H9 (cell line): Measurements from ENCODE around the gene PRR20G. TPM values are rescaled to one million over a fixed set of nuclear protein-coding genes. Genes with fewer than 3 reads are reported as not detected.

Experiments used
- DNase-seq: peaks from one replicate; pipeline ENCODE4 v3.0.0-alpha.2; 2017
- H2AFZ ChIP-seq: one replicate; pipeline ENCODE4 v1.6.1; 2013; ENCODE audit warnings: mild to moderate bottlenecking, low read length, control low read depth, moderate library complexity
- H2AK5ac ChIP-seq: 2 replicates; pipeline ENCODE4 v1.6.1; 2013; ENCODE audit warnings: low read length, control low read depth, mixed read lengths; ENCODE audit not compliant: insufficient read length
- H2BK120ac ChIP-seq: one replicate; pipeline ENCODE4 v1.6.1; 2013; ENCODE audit warnings: low read depth, mild to moderate bottlenecking, low read length, control low read depth, inconsistent platforms; ENCODE audit not compliant: poor library complexity, severe bottlenecking
- H2BK12ac ChIP-seq: 2 replicates; pipeline ENCODE4 v1.6.1; 2013; ENCODE audit warnings: low read length, control low read depth, mixed read lengths, low read depth; ENCODE audit not compliant: insufficient read length
- H2BK15ac ChIP-seq: 2 replicates; pipeline ENCODE4 v1.6.1; 2013; ENCODE audit warnings: low read depth, low read length, control low read depth
- H2BK20ac ChIP-seq: one replicate; pipeline ENCODE4 v1.6.1; 2013; ENCODE audit warnings: low read depth, mild to moderate bottlenecking, low read length, control low read depth, inconsistent platforms; ENCODE audit not compliant: poor library complexity, severe bottlenecking
- H2BK5ac ChIP-seq: 2 replicates; pipeline ENCODE4 v1.6.1; 2013; ENCODE audit warnings: low read length, control low read depth, mixed read lengths; ENCODE audit not compliant: insufficient read length
- H3K14ac ChIP-seq: 2 replicates; pipeline ENCODE4 v1.6.1; 2013; ENCODE audit warnings: low read length, control low read depth; ENCODE audit not compliant: insufficient read depth
- H3K18ac ChIP-seq: 2 replicates; pipeline ENCODE4 v1.6.1; 2013; ENCODE audit warnings: low read depth, mild to moderate bottlenecking, mixed read lengths, low read length, control low read depth; ENCODE audit not compliant: insufficient read length
- H3K23ac ChIP-seq: 2 replicates; pipeline ENCODE4 v1.6.1; 2013; ENCODE audit warnings: low read length, control low read depth, mixed read lengths, low read depth; ENCODE audit not compliant: insufficient read length
- H3K23me2 ChIP-seq: 2 replicates; pipeline ENCODE4 v1.6.1; 2013; ENCODE audit warnings: low read depth, mild to moderate bottlenecking, mixed read lengths, low read length, control low read depth; ENCODE audit not compliant: insufficient read length, poor library complexity, severe bottlenecking
- H3K27ac ChIP-seq: 2 replicates; pipeline ENCODE4 v1.5.1; 2013; ENCODE audit warnings: low read length, control low read depth, mixed read lengths, low read depth; ENCODE audit not compliant: insufficient read length
- H3K27me3 ChIP-seq: 2 replicates; pipeline ENCODE4 v1.6.1; 2013; ENCODE audit warnings: low read length, control low read depth, inconsistent platforms; ENCODE audit not compliant: insufficient read depth
- H3K4ac ChIP-seq: 2 replicates; pipeline ENCODE4 v1.6.1; 2013; ENCODE audit warnings: low read depth, mild to moderate bottlenecking, control low read depth, inconsistent platforms, low read length, moderate library complexity
- H3K4me1 ChIP-seq: 2 replicates; pipeline ENCODE4 v1.6.1; 2013; ENCODE audit warnings: low read length, control low read depth, inconsistent platforms; ENCODE audit not compliant: insufficient read depth
- H3K4me2 ChIP-seq: 2 replicates; pipeline ENCODE4 v1.6.1; 2013; ENCODE audit warnings: low read length, control low read depth, mixed read lengths; ENCODE audit not compliant: insufficient read length, insufficient read depth
- H3K56ac ChIP-seq: 2 replicates; pipeline ENCODE4 v1.6.1; 2013; ENCODE audit warnings: low read depth, mild to moderate bottlenecking, mixed read lengths, low read length, control low read depth; ENCODE audit not compliant: insufficient read length
- H3K79me1 ChIP-seq: 2 replicates; pipeline ENCODE4 v1.6.1; 2013; ENCODE audit warnings: low read depth, mild to moderate bottlenecking, moderate library complexity, low read length, control low read depth, inconsistent platforms; ENCODE audit not compliant: insufficient read depth, poor library complexity, severe bottlenecking
- H3K79me2 ChIP-seq: 2 replicates; pipeline ENCODE4 v1.6.1; 2013; ENCODE audit warnings: low read length, control low read depth, inconsistent platforms; ENCODE audit not compliant: insufficient read depth
- H3K9ac ChIP-seq: 2 replicates; pipeline ENCODE4 v1.6.1; 2013; ENCODE audit warnings: low read length, control low read depth, mixed read lengths; ENCODE audit not compliant: insufficient read length; ENCODE audit errors: extremely low read depth
- H3K9me3 ChIP-seq: one replicate; pipeline ENCODE4 v1.6.1; 2013; ENCODE audit warnings: low read depth, low read length, inconsistent platforms; ENCODE audit not compliant: control insufficient read depth
- H3T11ph ChIP-seq: one replicate; pipeline ENCODE4 v1.6.1; 2013; ENCODE audit warnings: mild to moderate bottlenecking, low read length, control low read depth, inconsistent platforms
- H4K20me1 ChIP-seq: one replicate; pipeline ENCODE4 v1.6.1; 2013; ENCODE audit not compliant: control insufficient read depth, insufficient read length, insufficient read depth
- H4K5ac ChIP-seq: 2 replicates; pipeline ENCODE4 v1.6.1; 2013; ENCODE audit warnings: low read depth, mild to moderate bottlenecking, mixed read lengths, low read length, control low read depth; ENCODE audit not compliant: insufficient read length
- H4K8ac ChIP-seq: replicated peaks from 2 replicates; pipeline ENCODE4 v1.6.1; 2013; ENCODE audit warnings: low read length, control low read depth, mixed read lengths, low read depth; ENCODE audit not compliant: insufficient read length
- H4K91ac ChIP-seq: 2 replicates; pipeline ENCODE4 v1.6.1; 2013; ENCODE audit warnings: low read depth, mild to moderate bottlenecking, moderate library complexity, mixed read lengths, low read length, control low read depth; ENCODE audit not compliant: insufficient read length
- H3K27ac Mint-ChIP-seq, 3 experiments: 2 replicates in 2 of 3; 3 replicates in 1 of 3; pipeline ENCODE4 v1.8.0; 2020 to 2021; ENCODE audit warnings: mixed read lengths in 3 of 3, mild to moderate bottlenecking in 1 of 3, moderate library complexity in 1 of 3
- H3K27me3 Mint-ChIP-seq: 2 replicates; pipeline ENCODE4 v1.8.0; 2021; ENCODE audit warnings: low read depth, mild to moderate bottlenecking, moderate library complexity, mixed read lengths
- H3K36me3 Mint-ChIP-seq, 3 experiments: 2 replicates in 2 of 3; 3 replicates in 1 of 3; pipeline ENCODE4 v1.8.0; 2020 to 2021; ENCODE audit warnings: low read depth in 3 of 3, mixed read lengths in 3 of 3; ENCODE audit not compliant: insufficient read depth in 1 of 3
- H3K4me1 Mint-ChIP-seq, 2 experiments: 2 replicates each; pipeline ENCODE4 v1.8.0; 2020; ENCODE audit warnings: mixed read lengths in 2 of 2
- H3K4me3 Mint-ChIP-seq, 2 experiments: 2 replicates in 1 of 2; 3 replicates in 1 of 2; pipeline ENCODE4 v1.8.0; 2020 to 2021; ENCODE audit warnings: mild to moderate bottlenecking in 2 of 2, mixed read lengths in 2 of 2, moderate library complexity in 1 of 2
- H3K9me3 Mint-ChIP-seq, 2 experiments: 2 replicates in 1 of 2; 3 replicates in 1 of 2; pipeline ENCODE4 v1.8.0; 2020; ENCODE audit warnings: mild to moderate bottlenecking in 2 of 2, mixed read lengths in 2 of 2, moderate library complexity in 1 of 2
- WGBS: extraction: QIAGEN DNeasy Blood & Tissue Kit; methylation state at CpG from one replicate; pipeline ENCODE4 v1.1.7; 2013; ENCODE audit warnings: missing lambda C conversion rate, low lambda C conversion rate, mixed read lengths; ENCODE audit not compliant: insufficient read length; ENCODE audit errors: extremely low coverage; 5-methylcytosine and 5-hydroxymethylcytosine counted together
- total RNA-seq: library from RNA; stranded (reverse); gene quantifications from 2 replicates; pipeline ENCODE4 v1.2.1, GENCODE V29; 2021
- TF ChIP-seq, protein P1 (sequence below): fragments of 200-600 bp; sonication (generic); conservative IDR thresholded peaks from 3 replicates; pipeline ENCODE4 v1.8.0; 2021; ENCODE audit warnings: antibody characterized with exemption, mild to moderate bottlenecking

PRR20G gene
- total RNA-seq, 1 experiment from 2014 or later, result 0.35 TPM

- no peak overlapping the region for H4K8ac ChIP-seq
- no peak for DNase-seq
- no peak overlapping the region for H4K91ac ChIP-seq
- H3K9me3 ChIP-seq, result no peaks in the 10 kb centered on the region
- H3K18ac ChIP-seq, result no peak overlapping the region
- no peak overlapping the region for H3K4me3 Mint-ChIP-seq
- no peaks in the 10 kb centered on the region for H3K23me2 ChIP-seq
- no peaks in the 10 kb centered on the region for H3K79me2 ChIP-seq
- no peak overlapping the region for H2BK20ac ChIP-seq
- H3K9ac ChIP-seq, result no peak overlapping the region
- H2BK15ac ChIP-seq, result no peak overlapping the region
- TF ChIP-seq, protein P1, sequence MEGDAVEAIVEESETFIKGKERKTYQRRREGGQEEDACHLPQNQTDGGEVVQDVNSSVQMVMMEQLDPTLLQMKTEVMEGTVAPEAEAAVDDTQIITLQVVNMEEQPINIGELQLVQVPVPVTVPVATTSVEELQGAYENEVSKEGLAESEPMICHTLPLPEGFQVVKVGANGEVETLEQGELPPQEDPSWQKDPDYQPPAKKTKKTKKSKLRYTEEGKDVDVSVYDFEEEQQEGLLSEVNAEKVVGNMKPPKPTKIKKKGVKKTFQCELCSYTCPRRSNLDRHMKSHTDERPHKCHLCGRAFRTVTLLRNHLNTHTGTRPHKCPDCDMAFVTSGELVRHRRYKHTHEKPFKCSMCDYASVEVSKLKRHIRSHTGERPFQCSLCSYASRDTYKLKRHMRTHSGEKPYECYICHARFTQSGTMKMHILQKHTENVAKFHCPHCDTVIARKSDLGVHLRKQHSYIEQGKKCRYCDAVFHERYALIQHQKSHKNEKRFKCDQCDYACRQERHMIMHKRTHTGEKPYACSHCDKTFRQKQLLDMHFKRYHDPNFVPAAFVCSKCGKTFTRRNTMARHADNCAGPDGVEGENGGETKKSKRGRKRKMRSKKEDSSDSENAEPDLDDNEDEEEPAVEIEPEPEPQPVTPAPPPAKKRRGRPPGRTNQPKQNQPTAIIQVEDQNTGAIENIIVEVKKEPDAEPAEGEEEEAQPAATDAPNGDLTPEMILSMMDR, result no peak
- peaks cover 0 to 4% of the 10 kb centered on the region in 2 experiments; a peak in 2 of 4 replicates for H3K4me1 Mint-ChIP-seq
- H3K27ac ChIP-seq, result no peak overlapping the region
- no peak overlapping the region for H2AK5ac ChIP-seq
- no CpG with 5 or more reads among the region's 1 CpG for WGBS
- H2BK5ac ChIP-seq, result no peak overlapping the region
- H2AFZ ChIP-seq, result no peak overlapping the region
- H3K14ac ChIP-seq, result no peak overlapping the region
- H3K4me1 ChIP-seq, result no peaks in the 10 kb centered on the region
- no peaks in the 10 kb centered on the region for H4K20me1 ChIP-seq
- no peaks in the 10 kb centered on the region for H3K27me3 ChIP-seq
- no peak overlapping the region for H3K27ac Mint-ChIP-seq
- peaks cover 9 to 12% of the 10 kb centered on the region in 2 experiments for H3K9me3 Mint-ChIP-seq
- no peak overlapping the region for H3K4me2 ChIP-seq
- no peak overlapping the region for H3K23ac ChIP-seq
- no peak overlapping the region for H2BK120ac ChIP-seq
- H3K27me3 Mint-ChIP-seq, result peaks cover 6% of the 10 kb centered on the region
- H4K5ac ChIP-seq, result no peak overlapping the region
- H3K4ac ChIP-seq, result no peak overlapping the region
- H3T11ph ChIP-seq, result no peak overlapping the region
- no peaks in the 10 kb centered on the region for H3K79me1 ChIP-seq
- no peak overlapping the region for H2BK12ac ChIP-seq
- no peak overlapping the region for H3K56ac ChIP-seq
- H3K36me3 Mint-ChIP-seq, result peaks cover 0 to 8% (median 0%) of the 10 kb centered on the region in 3 experiments; a peak in 2 of 7 replicates
Measured at GRCh38 chr3:127291114-127291513, 3.3 kb upstream of the PRR20G start.
